HEK293 (cell line): ENCODE data around the gene BIRC3.
A peak's percentile ranks its signal among the peaks of the same experiment; 100 is the strongest.

Experiments
- CTCF ChIA-PET: fragments of 350-600 bp; formaldehyde crosslinking; extraction: SDS; loops from one replicate; lab custom pipeline; 2021; ENCODE audit warnings: antibody characterized with exemption; lab: Yijun Ruan, JAX
- POLR2A ChIA-PET: fragments of 300-600 bp; formaldehyde crosslinking; extraction: SDS; loops from one replicate; lab custom pipeline; 2020; ENCODE audit warnings: antibody characterized with exemption, inconsistent platforms; lab: Yijun Ruan, JAX
- H3K27ac ChIP-seq: fragments of 200-500 bp; sonication (Bioruptor generic); 2 replicates; pipeline ENCODE4 v1.5.1; 2014; ENCODE audit warnings: low read depth, low read length, control low read depth, inconsistent platforms; ENCODE audit errors: extremely low read depth
- H3K36me3 ChIP-seq, 2 experiments: fragments of 200-500 bp in 1 of 2; sonication (Bioruptor generic) in 1 of 2; 1 replicate in 1 of 2; 2 replicates in 1 of 2; pipeline ENCODE4 v1.5.1; 2014 to 2017; ENCODE audit warnings: inconsistent platforms in 2 of 2, low read length in 2 of 2; ENCODE audit not compliant: control insufficient read depth in 2 of 2, insufficient read depth in 1 of 2
- H3K4me1 ChIP-seq: fragments of 200-500 bp; sonication (Bioruptor generic); 2 replicates; pipeline ENCODE4 v1.5.1; 2014; ENCODE audit warnings: mild to moderate bottlenecking, low read length, inconsistent platforms; ENCODE audit not compliant: control insufficient read depth, insufficient read depth
- H3K4me3 ChIP-seq: 2 replicates; pipeline ENCODE4 v1.5.1; 2011; ENCODE audit warnings: low read depth, mild to moderate bottlenecking, control low read depth, low read length, moderate library complexity
- H3K9me3 ChIP-seq: fragments of 200-500 bp; sonication (Bioruptor generic); 2 replicates; pipeline ENCODE4 v1.5.1; 2014; ENCODE audit warnings: low read depth, low read length, inconsistent platforms; ENCODE audit not compliant: control insufficient read depth, insufficient read depth
- PRDM2 ChIP-seq: fragments of 450-650 bp; formaldehyde crosslinking; IDR thresholded peaks from 2 replicates; pipeline ENCODE4 v1.5.1; 2016; ENCODE audit warnings: missing biosample characterization, missing genetic modification characterization, borderline replicate concordance
- PRDM6 ChIP-seq: fragments of 450-650 bp; formaldehyde crosslinking; IDR thresholded peaks from 2 replicates; pipeline ENCODE4 v1.5.1; 2017; ENCODE audit warnings: missing biosample characterization, missing genetic modification characterization
- SALL2 ChIP-seq: fragments of 450-650 bp; formaldehyde crosslinking; IDR thresholded peaks from 2 replicates; pipeline ENCODE4 v1.5.0; 2017; ENCODE audit warnings: missing biosample characterization, mild to moderate bottlenecking, missing genetic modification characterization, borderline replicate concordance
- ZNF133 ChIP-seq: fragments of 450-650 bp; formaldehyde crosslinking; IDR thresholded peaks from 2 replicates; pipeline ENCODE4 v1.5.1; 2016; ENCODE audit warnings: missing biosample characterization, missing genetic modification characterization
- ZNF169 ChIP-seq: fragments of 450-650 bp; formaldehyde crosslinking; IDR thresholded peaks from 2 replicates; pipeline ENCODE4 v1.5.1; 2016; ENCODE audit warnings: missing biosample characterization, missing genetic modification characterization
- ZNF223 ChIP-seq: fragments of 450-650 bp; formaldehyde crosslinking; IDR thresholded peaks from 2 replicates; pipeline ENCODE4 v1.5.1; 2016; ENCODE audit warnings: missing biosample characterization, missing genetic modification characterization
- ZNF23 ChIP-seq: fragments of 450-650 bp; formaldehyde crosslinking; IDR thresholded peaks from 2 replicates; pipeline ENCODE4 v1.5.1; 2016; ENCODE audit warnings: missing biosample characterization, missing genetic modification characterization, borderline replicate concordance
- ZNF274 ChIP-seq, 2 experiments: fragments of 200-500 bp in 1 of 2; fragments of 450-650 bp in 1 of 2; sonication (Bioruptor generic) in 1 of 2; formaldehyde crosslinking in 1 of 2; IDR thresholded peaks; 2 replicates each; pipeline versions ENCODE4 v1.5.1 to v1.6.1; 2014 to 2016; ENCODE audit warnings: borderline replicate concordance in 1 of 2, inconsistent platforms in 1 of 2, low read length in 1 of 2, missing biosample characterization in 1 of 2, missing genetic modification characterization in 1 of 2
- ZNF341 ChIP-seq: fragments of 450-650 bp; formaldehyde crosslinking; IDR thresholded peaks from 2 replicates; pipeline ENCODE4; 2016; ENCODE audit warnings: low read depth, missing biosample characterization, missing genetic modification characterization
- ZNF366 ChIP-seq: fragments of 450-650 bp; formaldehyde crosslinking; conservative IDR thresholded peaks from 2 replicates; pipeline ENCODE4 v1.5.1; 2016; ENCODE audit warnings: missing biosample characterization, missing genetic modification characterization
- ZNF394 ChIP-seq: fragments of 450-650 bp; formaldehyde crosslinking; IDR thresholded peaks from 2 replicates; pipeline ENCODE4 v1.5.1; 2016; ENCODE audit warnings: missing biosample characterization, missing genetic modification characterization, mild to moderate bottlenecking, moderate library complexity, borderline replicate concordance
- ZNF48 ChIP-seq: fragments of 450-650 bp; formaldehyde crosslinking; IDR thresholded peaks from 2 replicates; pipeline ENCODE4 v1.5.1; 2016; ENCODE audit warnings: missing biosample characterization, missing genetic modification characterization
- ZNF514 ChIP-seq: fragments of 450-650 bp; formaldehyde crosslinking; IDR thresholded peaks from 2 replicates; pipeline ENCODE4 v1.5.1; 2016; ENCODE audit warnings: missing biosample characterization, missing genetic modification characterization
- ZNF645 ChIP-seq: fragments of 450-650 bp; formaldehyde crosslinking; IDR thresholded peaks from 2 replicates; pipeline ENCODE4; 2016; ENCODE audit warnings: missing biosample characterization, missing genetic modification characterization
- ZNF654 ChIP-seq: fragments of 450-650 bp; formaldehyde crosslinking; IDR thresholded peaks from 2 replicates; pipeline ENCODE4 v1.5.1; 2016; ENCODE audit warnings: low read depth, missing biosample characterization, missing genetic modification characterization
- TF ChIP-seq, protein P1 (sequence below): fragments of 450-650 bp; formaldehyde crosslinking; IDR thresholded peaks from 2 replicates; pipeline ENCODE4 v1.5.1; 2016; ENCODE audit warnings: missing biosample characterization, missing genetic modification characterization
- TF ChIP-seq, protein P2 (sequence below): fragments of 450-650 bp; formaldehyde crosslinking; IDR thresholded peaks from 2 replicates; pipeline ENCODE4 v1.5.1; 2016; ENCODE audit warnings: missing biosample characterization, missing genetic modification characterization

Gene BIRC3

DNA sequence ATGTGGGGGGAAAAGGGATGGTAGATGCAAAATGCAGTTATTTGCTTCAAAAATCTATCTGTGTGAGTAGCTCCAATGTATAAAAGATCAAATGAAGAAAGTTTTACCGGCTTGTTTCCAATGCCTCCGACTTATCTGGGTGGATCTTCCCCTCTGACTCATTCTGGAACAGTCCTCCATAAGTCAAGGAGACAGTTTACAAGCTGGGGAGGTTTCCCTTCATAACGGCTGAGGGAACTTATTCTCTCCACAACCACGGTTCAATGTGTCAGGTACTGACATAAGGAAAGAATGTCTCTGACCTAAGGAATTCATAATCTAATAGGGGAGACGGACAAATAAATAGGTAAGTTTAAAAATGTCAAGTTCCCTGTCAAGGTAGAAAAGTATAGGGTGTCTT is 49.7 kb upstream of the BIRC3 start:
- Histone ChIP-seq H3K9me3 (no peaks in the 10 kb centered on the region), H3K36me3 (no peaks in the 10 kb centered on the region), H3K4me3 (no peak overlapping the region), H3K4me1 (no peaks in the 10 kb centered on the region), H3K27ac (no peak overlapping the region)
- TF ChIP-seq, protein P1, sequence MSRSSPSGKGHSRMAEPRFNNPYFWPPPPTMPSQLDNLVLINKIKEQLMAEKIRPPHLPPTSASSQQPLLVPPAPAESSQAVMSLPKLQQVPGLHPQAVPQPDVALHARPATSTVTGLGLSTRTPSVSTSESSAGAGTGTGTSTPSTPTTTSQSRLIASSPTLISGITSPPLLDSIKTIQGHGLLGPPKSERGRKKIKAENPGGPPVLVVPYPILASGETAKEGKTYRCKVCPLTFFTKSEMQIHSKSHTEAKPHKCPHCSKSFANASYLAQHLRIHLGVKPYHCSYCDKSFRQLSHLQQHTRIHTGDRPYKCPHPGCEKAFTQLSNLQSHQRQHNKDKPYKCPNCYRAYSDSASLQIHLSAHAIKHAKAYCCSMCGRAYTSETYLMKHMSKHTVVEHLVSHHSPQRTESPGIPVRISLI (tag by site-specific recombination), result no peak
- TF ChIP-seq PRDM6 (tag by site-specific recombination), result no peak
- no peak for TF ChIP-seq ZNF23 (tag by site-specific recombination)
- TF ChIP-seq ZNF341, result no peak
- ChIA-PET POLR2A (interaction anchor here (0.8 to 2.1 kb wide), 2 partner anchors 12 to 14 kb away, joined by 5 to 9 read pairs; no protein-coding TSS in a partner anchor), CTCF (interaction anchor here (2.3 to 4.0 kb wide), 5 partner anchors 10 to 26 kb away, joined by 8 to 25 read pairs (median 22); no protein-coding TSS in a partner anchor)

GRCh38 chr11:102268083-102268984 is 49.0 kb upstream of the BIRC3 start:
- ChIA-PET POLR2A (interaction anchor here (0.8 to 2.1 kb wide), 3 partner anchors 11 to 157 kb away, joined by 5 to 9 read pairs (median 6); no protein-coding TSS in a partner anchor), CTCF (interaction anchor here (0.7 to 4.0 kb wide), 20 partner anchors 11 to 407 kb away, joined by 3 to 25 read pairs (median 4); no protein-coding TSS in a partner anchor)
- H3K4me1 ChIP-seq, result no peaks in the 10 kb centered on the region
- no peak overlapping the region; the same call in 1 of the 2 replicates for H3K27ac ChIP-seq
- peak overlapping the region; percentile 17 for H3K4me3 ChIP-seq
- no peaks in the 10 kb centered on the region for H3K9me3 ChIP-seq
- H3K36me3 ChIP-seq, result no peaks in the 10 kb centered on the region
- no peak for TF ChIP-seq ZNF645 (tag by site-specific recombination)
- TF ChIP-seq ZNF366 (tag by site-specific recombination), result no peak
- TF ChIP-seq ZNF514 (tag by site-specific recombination), result no peak
- TF ChIP-seq ZNF169 (tag by site-specific recombination), result no peak
- TF ChIP-seq SALL2 (tag by site-specific recombination), result no peak
- TF ChIP-seq ZNF133, result no peak
- no peak for TF ChIP-seq PRDM2 (tag by site-specific recombination)
- TF ChIP-seq ZNF394 (tag by site-specific recombination), result no peak
- no peak for TF ChIP-seq ZNF48
- TF ChIP-seq, protein P2, sequence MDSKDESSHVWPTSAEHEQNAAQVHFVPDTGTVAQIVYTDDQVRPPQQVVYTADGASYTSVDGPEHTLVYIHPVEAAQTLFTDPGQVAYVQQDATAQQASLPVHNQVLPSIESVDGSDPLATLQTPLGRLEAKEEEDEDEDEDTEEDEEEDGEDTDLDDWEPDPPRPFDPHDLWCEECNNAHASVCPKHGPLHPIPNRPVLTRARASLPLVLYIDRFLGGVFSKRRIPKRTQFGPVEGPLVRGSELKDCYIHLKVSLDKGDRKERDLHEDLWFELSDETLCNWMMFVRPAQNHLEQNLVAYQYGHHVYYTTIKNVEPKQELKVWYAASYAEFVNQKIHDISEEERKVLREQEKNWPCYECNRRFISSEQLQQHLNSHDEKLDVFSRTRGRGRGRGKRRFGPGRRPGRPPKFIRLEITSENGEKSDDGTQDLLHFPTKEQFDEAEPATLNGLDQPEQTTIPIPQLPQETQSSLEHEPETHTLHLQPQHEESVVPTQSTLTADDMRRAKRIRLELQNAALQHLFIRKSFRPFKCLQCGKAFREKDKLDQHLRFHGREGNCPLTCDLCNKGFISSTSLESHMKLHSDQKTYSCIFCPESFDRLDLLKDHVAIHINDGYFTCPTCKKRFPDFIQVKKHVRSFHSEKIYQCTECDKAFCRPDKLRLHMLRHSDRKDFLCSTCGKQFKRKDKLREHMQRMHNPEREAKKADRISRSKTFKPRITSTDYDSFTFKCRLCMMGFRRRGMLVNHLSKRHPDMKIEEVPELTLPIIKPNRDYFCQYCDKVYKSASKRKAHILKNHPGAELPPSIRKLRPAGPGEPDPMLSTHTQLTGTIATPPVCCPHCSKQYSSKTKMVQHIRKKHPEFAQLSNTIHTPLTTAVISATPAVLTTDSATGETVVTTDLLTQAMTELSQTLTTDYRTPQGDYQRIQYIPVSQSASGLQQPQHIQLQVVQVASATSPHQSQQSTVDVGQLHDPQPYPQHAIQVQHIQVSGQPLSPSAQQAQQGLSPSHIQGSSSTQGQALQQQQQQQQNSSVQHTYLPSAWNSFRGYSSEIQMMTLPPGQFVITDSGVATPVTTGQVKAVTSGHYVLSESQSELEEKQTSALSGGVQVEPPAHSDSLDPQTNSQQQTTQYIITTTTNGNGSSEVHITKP, result no peak; the same call in 1 of the 2 replicates
- TF ChIP-seq ZNF654, result 0 out of 2 replicates have a peak, but pooled peaks have one; percentile 15
- TF ChIP-seq ZNF274 (IDR thresholded peaks at IDR 0.05; ENCODE audit: low read length), result no peak
- no peak for TF ChIP-seq ZNF274 (tag by site-specific recombination; IDR thresholded peaks at IDR 0.05; ENCODE audit: borderline replicate concordance)
- no peak for TF ChIP-seq ZNF223 (tag by site-specific recombination)
